Neuronal stem cell (in vitro differentiated cells): ENCODE results near the gene NWD2.

Source experiments
- DNase-seq: peaks from one replicate; pipeline ENCODE4 v3.0.0-alpha.2; 2013; ENCODE audit warnings: low spot score
- H2AFZ ChIP-seq: one replicate; pipeline ENCODE4 v1.6.1; 2013; ENCODE audit warnings: mild to moderate bottlenecking, low read length, inconsistent platforms
- H2AK5ac ChIP-seq: 2 replicates; pipeline ENCODE4 v1.6.1; 2013; ENCODE audit warnings: low read depth, mild to moderate bottlenecking, inconsistent platforms, low read length, moderate library complexity, mixed read lengths
- H2BK120ac ChIP-seq: 2 replicates; pipeline ENCODE4 v1.6.1; 2013; ENCODE audit warnings: low read depth, mild to moderate bottlenecking, inconsistent platforms, low read length, moderate library complexity, mixed read lengths
- H2BK12ac ChIP-seq: one replicate; pipeline ENCODE4 v1.6.1; 2013; ENCODE audit warnings: low read length, inconsistent platforms
- H2BK15ac ChIP-seq: 2 replicates; pipeline ENCODE4 v1.6.1; 2013; ENCODE audit warnings: mild to moderate bottlenecking, low read length, inconsistent platforms, mixed read lengths
- H2BK5ac ChIP-seq: one replicate; pipeline ENCODE4 v1.6.1; 2013; ENCODE audit warnings: inconsistent platforms, mild to moderate bottlenecking, low read length, moderate library complexity
- H3K14ac ChIP-seq: one replicate; pipeline ENCODE4 v1.6.1; 2013; ENCODE audit warnings: low read length, inconsistent platforms
- H3K18ac ChIP-seq: 2 replicates; pipeline ENCODE4 v1.6.1; 2013; ENCODE audit warnings: low read length, inconsistent platforms
- H3K23ac ChIP-seq: 2 replicates; pipeline ENCODE4 v1.6.1; 2013; ENCODE audit warnings: low read depth, mild to moderate bottlenecking, mixed read lengths, low read length, inconsistent platforms; ENCODE audit not compliant: poor library complexity
- H3K27ac ChIP-seq: replicated peaks from 3 replicates; pipeline ENCODE4 v1.5.1; 2013; ENCODE audit warnings: low read length, inconsistent platforms
- H3K27me3 ChIP-seq, 3 experiments: 2 replicates each; pipeline ENCODE4 v1.6.1; 2013; ENCODE audit warnings: low read length in 3 of 3, mild to moderate bottlenecking in 2 of 3, inconsistent platforms in 1 of 3, low read depth in 1 of 3, mixed read lengths in 1 of 3, moderate library complexity in 1 of 3; ENCODE audit not compliant: control insufficient read depth in 3 of 3, insufficient read depth in 3 of 3
- H3K36me3 ChIP-seq, 2 donors: replicated peaks in 1 of 2; 2 replicates each; pipeline ENCODE4 v1.6.1; 2013; ENCODE audit warnings: low read length in 2 of 2; ENCODE audit not compliant: control insufficient read depth in 2 of 2, insufficient read depth in 2 of 2
- H3K4ac ChIP-seq: 2 replicates; pipeline ENCODE4 v1.6.1; 2013; ENCODE audit warnings: inconsistent platforms, mild to moderate bottlenecking, low read length, moderate library complexity
- H3K4me1 ChIP-seq, 2 donors: 1 replicate in 1 of 2; 2 replicates in 1 of 2; pipeline ENCODE4 v1.6.1; 2013; ENCODE audit warnings: low read length in 2 of 2, low read depth in 1 of 2; ENCODE audit not compliant: control insufficient read depth in 2 of 2, insufficient read depth in 1 of 2
- H3K4me2 ChIP-seq: one replicate; pipeline ENCODE4 v1.6.1; 2013; ENCODE audit warnings: mild to moderate bottlenecking, low read length, inconsistent platforms; ENCODE audit not compliant: insufficient read depth, poor library complexity, severe bottlenecking
- H3K4me3 ChIP-seq, 2 donors: 2 replicates each; pipeline ENCODE4 v1.5.1; 2013; ENCODE audit warnings: low read length in 2 of 2, mild to moderate bottlenecking in 2 of 2, inconsistent platforms in 1 of 2, moderate library complexity in 1 of 2
- H3K79me1 ChIP-seq: one replicate; pipeline ENCODE4 v1.6.1; 2013; ENCODE audit warnings: low read depth, mild to moderate bottlenecking, inconsistent platforms, low read length, moderate library complexity
- H3K9ac ChIP-seq: one replicate; pipeline ENCODE4 v1.6.1; 2013; ENCODE audit warnings: mild to moderate bottlenecking, low read depth, low read length, inconsistent platforms; ENCODE audit not compliant: poor library complexity
- H3K9me3 ChIP-seq, 2 donors: replicated peaks in 1 of 2; 2 replicates each; pipeline versions ENCODE3 to v1.6.1; 2013; ENCODE audit warnings: low read length in 2 of 2, mild to moderate bottlenecking in 2 of 2, inconsistent platforms in 1 of 2, low read depth in 1 of 2, mixed read lengths in 1 of 2, moderate library complexity in 1 of 2; ENCODE audit not compliant: control insufficient read depth in 2 of 2, insufficient read depth in 1 of 2
- H4K8ac ChIP-seq: one replicate; pipeline ENCODE4 v1.6.1; 2013; ENCODE audit warnings: low read depth, mild to moderate bottlenecking, inconsistent platforms, low read length, moderate library complexity
- H4K91ac ChIP-seq: one replicate; pipeline ENCODE4 v1.6.1; 2013; ENCODE audit warnings: low read length, low read depth, mild to moderate bottlenecking, inconsistent platforms; ENCODE audit not compliant: poor library complexity
- WGBS, 2 donors: extraction: QIAGEN DNeasy Blood & Tissue Kit; methylation state at CpG; one replicate each; pipeline ENCODE4 v1.1.7; 2013; ENCODE audit warnings: missing lambda C conversion rate in 2 of 2, mixed read lengths in 1 of 2; ENCODE audit not compliant: insufficient read length in 2 of 2, insufficient replicate concordance in 1 of 2; ENCODE audit errors: extremely low coverage in 2 of 2; 5-methylcytosine and 5-hydroxymethylcytosine counted together

The NWD2 gene

DNA sequence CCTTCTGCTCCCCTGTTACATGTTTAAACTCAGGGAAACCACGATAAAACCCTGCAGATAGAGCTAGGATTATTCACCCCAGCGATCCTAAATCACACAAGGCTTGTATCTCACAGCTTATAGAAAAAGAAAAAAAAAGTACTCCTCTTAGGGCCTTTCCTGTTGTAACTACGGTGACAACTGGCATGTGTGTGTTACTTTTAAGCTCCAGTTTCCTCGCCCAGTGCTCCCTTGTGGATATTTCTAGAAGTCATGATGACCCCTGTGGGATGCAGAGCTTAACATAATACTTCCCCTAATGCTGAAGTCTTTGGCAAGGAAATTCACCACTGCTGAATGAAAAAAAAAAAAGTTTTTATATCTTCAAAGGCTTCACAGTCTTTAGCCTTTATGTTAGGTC is 114.7 kb downstream of the NWD2 start:
- Histone ChIP-seq H3K18ac (no peak overlapping the region), H3K9ac (no peak overlapping the region), H2BK15ac (no peak overlapping the region), H3K14ac (no peak overlapping the region), H3K36me3 (no peaks in the 10 kb centered on the region), H3K4me3 (no peak overlapping the region), H3K27ac (no peak overlapping the region), H2AFZ (no peak overlapping the region), H2BK120ac (no peak overlapping the region), H3K4ac (no peak overlapping the region), H3K79me1 (no peaks in the 10 kb centered on the region), H4K91ac (no peak overlapping the region), H3K4me1 (peaks cover 0 to 3% of the 10 kb centered on the region in 2 donors), H2AK5ac (no peak overlapping the region), H2BK12ac (no peak overlapping the region), H3K4me2 (no peak overlapping the region), H3K27me3 (no peaks in the 10 kb centered on the region), H3K23ac (no peak overlapping the region), H4K8ac (no peak overlapping the region), H2BK5ac (no peak overlapping the region), H3K9me3 (no peaks in the 10 kb centered on the region)
- DNase-seq: no peak
- no CpG with 5 or more reads among the region's 4 CpGs for WGBS, 2 donors

DNA sequence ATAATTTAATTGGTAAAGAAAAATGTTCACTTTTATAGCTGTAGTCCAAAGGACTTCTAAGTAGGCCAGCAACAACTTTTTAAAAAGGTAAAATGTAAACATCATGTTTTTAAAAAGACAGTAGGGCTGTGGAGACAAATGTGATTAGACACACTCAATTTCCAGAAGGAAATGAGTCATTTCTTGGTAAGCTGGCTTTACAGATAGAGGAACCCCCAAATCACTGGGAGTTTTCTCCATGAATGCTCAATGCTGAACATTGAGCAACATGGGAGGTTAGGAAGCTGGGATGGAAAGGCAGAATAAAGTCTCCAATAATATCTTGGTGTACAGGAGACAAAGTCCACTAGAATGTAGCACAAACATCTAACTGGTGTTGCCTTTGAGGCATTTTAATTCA is 121.3 kb downstream of the NWD2 start:
- H3K9me3 ChIP-seq: peaks cover 0 to 1% of the 10 kb centered on the region in 2 donors
- no peak overlapping the region for H2BK15ac ChIP-seq
- H3K27me3 ChIP-seq: peaks cover 0 to 2% (median 0%) of the 10 kb centered on the region in 3 experiments
- H3K36me3 ChIP-seq: no peaks in the 10 kb centered on the region
- H3K14ac ChIP-seq: no peak overlapping the region
- no peak for DNase-seq
- H3K27ac ChIP-seq: no peak overlapping the region
- no peak overlapping the region for H2AFZ ChIP-seq
- H2AK5ac ChIP-seq: no peak overlapping the region
- H3K23ac ChIP-seq: no peak overlapping the region
- H3K79me1 ChIP-seq: no peaks in the 10 kb centered on the region
- H2BK5ac ChIP-seq: no peak overlapping the region
- no peak overlapping the region for H3K18ac ChIP-seq
- H2BK120ac ChIP-seq: no peak overlapping the region
- no peak overlapping the region for H3K4me2 ChIP-seq
- H3K9ac ChIP-seq: no peak overlapping the region
- H4K91ac ChIP-seq: no peak overlapping the region
- H4K8ac ChIP-seq: no peak overlapping the region
- H2BK12ac ChIP-seq: no peak overlapping the region
- no peaks in the 10 kb centered on the region for H3K4me1 ChIP-seq
- no peak overlapping the region for H3K4ac ChIP-seq
- no peak overlapping the region for H3K4me3 ChIP-seq

DNA sequence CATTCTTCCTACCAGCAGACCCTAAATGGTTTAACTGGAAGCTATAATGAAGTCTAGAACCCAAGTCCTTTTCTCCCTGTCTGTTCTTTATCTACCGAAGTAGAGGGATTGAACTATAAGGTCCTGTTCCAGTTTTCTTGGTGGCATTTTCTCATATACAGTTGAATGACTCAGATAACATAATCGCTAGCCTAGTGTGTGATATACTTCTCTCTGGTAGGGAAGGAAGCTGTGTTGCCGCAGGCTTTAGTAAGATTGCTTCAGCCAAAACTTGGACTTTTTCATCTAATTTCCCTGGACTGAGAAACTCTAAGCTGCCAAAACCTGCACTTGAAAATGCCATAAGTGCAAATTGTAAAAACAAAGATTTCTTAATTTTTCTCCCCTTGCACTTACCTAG is 123.4 kb downstream of the NWD2 start:
- H2BK12ac ChIP-seq: no peak overlapping the region
- no peak overlapping the region for H2AK5ac ChIP-seq
- no peak overlapping the region for H3K4me2 ChIP-seq
- H3K27ac ChIP-seq: no peak overlapping the region
- H3K27me3 ChIP-seq: peaks cover 0 to 2% (median 0%) of the 10 kb centered on the region in 3 experiments
- WGBS, 2 donors: no CpG with 5 or more reads among the region's 3 CpGs
- no peak overlapping the region for H3K14ac ChIP-seq
- no peak overlapping the region for H3K9ac ChIP-seq
- no peaks in the 10 kb centered on the region for H3K79me1 ChIP-seq
- peaks cover 0 to 1% of the 10 kb centered on the region in 2 donors for H3K9me3 ChIP-seq
- no peak overlapping the region for H2AFZ ChIP-seq
- H3K36me3 ChIP-seq: no peaks in the 10 kb centered on the region
- no peak overlapping the region for H2BK15ac ChIP-seq
- no peak overlapping the region for H2BK5ac ChIP-seq
- DNase-seq: no peak
- H3K18ac ChIP-seq: no peak overlapping the region
- no peak overlapping the region for H3K4ac ChIP-seq
- H4K91ac ChIP-seq: no peak overlapping the region
- no peak overlapping the region for H4K8ac ChIP-seq
- no peak overlapping the region for H3K23ac ChIP-seq
- H3K4me1 ChIP-seq: no peaks in the 10 kb centered on the region
- H3K4me3 ChIP-seq: no peak overlapping the region
- H2BK120ac ChIP-seq: no peak overlapping the region

DNA sequence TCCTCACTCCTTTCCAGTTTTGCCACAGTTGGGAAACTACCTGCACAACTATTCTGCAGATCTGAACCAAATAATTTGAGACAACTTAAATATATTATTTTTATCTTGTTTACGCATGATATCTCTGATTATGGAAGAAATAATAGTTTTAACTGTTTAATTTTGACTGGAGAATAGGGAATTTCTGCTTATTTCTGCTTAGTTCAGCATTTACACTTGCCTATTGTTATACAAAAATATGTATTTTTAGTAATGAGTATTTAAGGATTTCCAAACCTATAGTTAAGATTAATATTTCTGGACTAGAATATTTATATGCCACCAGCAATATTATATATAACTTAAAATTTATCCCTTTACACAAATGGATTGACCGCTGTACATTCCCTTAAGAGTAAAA is 125.5 kb downstream of the NWD2 start:
- Histone ChIP-seq H2BK5ac (no peak overlapping the region), H2AFZ (no peak overlapping the region), H3K4me1 (no peaks in the 10 kb centered on the region), H3K14ac (no peak overlapping the region), H3K4me2 (no peak overlapping the region), H2BK15ac (no peak overlapping the region), H2AK5ac (no peak overlapping the region), H3K9ac (no peak overlapping the region), H3K4me3 (no peak overlapping the region), H3K23ac (no peak overlapping the region), H2BK120ac (no peak overlapping the region), H4K8ac (no peak overlapping the region), H3K27ac (no peak overlapping the region), H3K27me3 (peaks cover 0 to 2% (median 0%) of the 10 kb centered on the region in 3 experiments), H3K18ac (no peak overlapping the region), H4K91ac (no peak overlapping the region), H3K79me1 (no peaks in the 10 kb centered on the region), H3K9me3 (peaks cover 0 to 1% of the 10 kb centered on the region in 2 donors), H2BK12ac (no peak overlapping the region), H3K36me3 (no peaks in the 10 kb centered on the region), H3K4ac (no peak overlapping the region)
- no peak for DNase-seq
- no CpG with 5 or more reads among the region's 2 CpGs for WGBS, 2 donors
